D721Med (cell line): ENCODE measurements around the gene REXO2.

ENCODE experiments used
- DNase-seq: peaks from one replicate; pipeline ENCODE4 v3.0.0; 2011; ENCODE audit warnings: low spot score; ENCODE audit not compliant: insufficient read length
- FAIRE-seq: peaks from 2 replicates; lab custom pipeline; 2011; peaks lifted over from hg19 to GRCh38; lab: Jason Lieb, UNC
- TF ChIP-seq, protein P1 (sequence below): IDR thresholded peaks from 2 replicates; pipeline ENCODE4 v1.5.1; 2012; ENCODE audit warnings: mild to moderate bottlenecking, control low read depth; ENCODE audit not compliant: insufficient read depth; ENCODE audit errors: missing control alignments

The REXO2 gene

DNA sequence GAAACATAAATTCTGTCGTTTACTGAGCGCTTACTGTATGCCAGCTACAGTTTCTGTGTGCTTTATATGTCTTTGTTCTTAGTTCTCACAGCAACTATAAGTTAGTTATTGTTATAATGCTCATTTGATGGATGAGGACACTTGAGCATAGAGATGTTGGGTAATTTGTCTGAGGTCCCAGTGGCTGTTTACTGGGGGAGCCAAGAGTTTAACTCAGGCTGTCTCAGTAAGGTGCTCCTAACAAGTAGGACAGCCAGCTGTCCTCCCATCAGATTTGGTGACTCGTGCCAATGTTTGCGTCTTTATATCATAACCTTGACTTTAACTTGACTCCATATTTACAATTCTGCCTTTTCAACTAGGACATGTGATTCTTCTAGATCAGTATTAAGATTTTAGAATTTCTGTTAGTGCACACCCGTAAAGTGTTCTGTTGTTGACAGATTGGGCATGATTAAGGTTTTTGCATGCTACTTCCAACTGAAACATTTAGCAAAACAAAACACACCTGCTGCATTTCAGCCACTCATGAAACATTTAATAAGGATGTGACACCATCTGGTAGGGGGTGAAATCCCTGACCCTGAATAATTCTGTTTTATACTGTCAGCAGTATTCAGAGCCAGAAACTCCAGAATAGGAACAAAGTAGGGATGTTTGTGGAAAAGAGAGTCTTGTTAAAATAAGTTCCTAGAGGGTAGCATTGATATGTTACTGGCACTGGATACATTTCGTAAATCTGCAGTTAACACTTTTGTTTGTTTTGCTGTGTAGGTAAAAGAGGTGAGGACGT lies 1.9 kb downstream of the REXO2 start:
- TF ChIP-seq, protein P1, sequence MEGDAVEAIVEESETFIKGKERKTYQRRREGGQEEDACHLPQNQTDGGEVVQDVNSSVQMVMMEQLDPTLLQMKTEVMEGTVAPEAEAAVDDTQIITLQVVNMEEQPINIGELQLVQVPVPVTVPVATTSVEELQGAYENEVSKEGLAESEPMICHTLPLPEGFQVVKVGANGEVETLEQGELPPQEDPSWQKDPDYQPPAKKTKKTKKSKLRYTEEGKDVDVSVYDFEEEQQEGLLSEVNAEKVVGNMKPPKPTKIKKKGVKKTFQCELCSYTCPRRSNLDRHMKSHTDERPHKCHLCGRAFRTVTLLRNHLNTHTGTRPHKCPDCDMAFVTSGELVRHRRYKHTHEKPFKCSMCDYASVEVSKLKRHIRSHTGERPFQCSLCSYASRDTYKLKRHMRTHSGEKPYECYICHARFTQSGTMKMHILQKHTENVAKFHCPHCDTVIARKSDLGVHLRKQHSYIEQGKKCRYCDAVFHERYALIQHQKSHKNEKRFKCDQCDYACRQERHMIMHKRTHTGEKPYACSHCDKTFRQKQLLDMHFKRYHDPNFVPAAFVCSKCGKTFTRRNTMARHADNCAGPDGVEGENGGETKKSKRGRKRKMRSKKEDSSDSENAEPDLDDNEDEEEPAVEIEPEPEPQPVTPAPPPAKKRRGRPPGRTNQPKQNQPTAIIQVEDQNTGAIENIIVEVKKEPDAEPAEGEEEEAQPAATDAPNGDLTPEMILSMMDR: no peak
- no peak for DNase-seq
- FAIRE-seq: no peak

DNA sequence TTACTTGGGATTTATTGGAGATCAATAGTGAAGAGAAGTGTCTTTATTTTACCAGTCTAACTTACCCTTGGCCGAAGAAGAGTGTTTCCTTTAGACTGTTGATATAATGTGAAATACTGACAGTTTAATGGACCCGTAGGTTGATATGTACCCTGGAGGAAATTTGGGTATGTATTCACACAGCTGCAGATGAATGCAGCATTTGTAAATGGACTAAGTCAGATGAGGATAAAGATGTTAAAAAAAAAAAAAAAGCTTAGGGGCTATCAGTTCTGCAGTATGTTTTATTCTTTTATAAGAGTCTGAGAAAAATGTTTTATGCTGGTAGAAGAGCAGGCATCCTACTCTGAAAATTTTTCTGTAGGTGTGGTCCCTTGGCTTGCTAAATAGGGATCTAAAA lies 2.7 kb downstream of the REXO2 start:
- DNase-seq: no peak
- FAIRE-seq: no peak
- TF ChIP-seq, protein P1: no peak

DNA sequence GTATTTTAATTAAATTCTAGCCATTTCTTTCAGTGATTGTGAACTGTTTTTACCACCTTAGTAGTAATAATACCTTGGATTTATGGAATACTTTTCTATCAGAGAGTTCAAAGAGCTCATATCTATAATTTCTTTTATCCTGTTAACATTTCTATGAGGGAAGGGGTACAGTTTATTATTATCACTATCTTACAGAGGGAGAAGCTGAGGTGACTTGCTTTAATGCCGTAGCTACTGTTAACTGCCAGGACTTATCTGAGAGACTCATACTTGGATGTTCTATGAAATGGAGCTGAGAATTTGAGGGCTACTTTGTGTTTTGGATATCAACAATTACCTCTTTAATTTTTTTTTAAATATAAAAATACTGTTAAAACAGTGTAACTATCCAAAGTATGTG lies 3.3 kb downstream of the REXO2 start:
- TF ChIP-seq, protein P1: no peak
- DNase-seq (no peak), FAIRE-seq (no peak)

DNA sequence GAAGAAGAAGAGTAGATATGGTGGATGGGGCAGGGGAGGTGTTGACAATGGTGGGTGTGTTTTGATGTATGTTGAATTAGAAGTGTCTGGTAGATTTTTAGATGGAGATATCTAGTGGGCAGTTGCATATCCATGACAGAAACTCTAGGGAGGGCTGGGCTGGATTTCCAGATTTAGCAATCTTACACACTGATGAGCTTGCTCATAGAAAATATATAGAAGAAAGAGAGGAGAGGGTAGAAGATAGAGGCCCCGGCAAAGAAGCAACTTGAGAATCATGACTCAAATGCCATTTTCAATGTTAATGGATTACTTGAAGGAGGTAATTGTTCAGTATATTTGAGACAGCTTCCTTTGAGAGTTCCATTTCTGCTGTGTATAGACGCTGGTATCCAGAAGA lies 8.2 kb downstream of the REXO2 start:
- DNase-seq: no peak
- FAIRE-seq: no peak
- TF ChIP-seq, protein P1: no peak

DNA sequence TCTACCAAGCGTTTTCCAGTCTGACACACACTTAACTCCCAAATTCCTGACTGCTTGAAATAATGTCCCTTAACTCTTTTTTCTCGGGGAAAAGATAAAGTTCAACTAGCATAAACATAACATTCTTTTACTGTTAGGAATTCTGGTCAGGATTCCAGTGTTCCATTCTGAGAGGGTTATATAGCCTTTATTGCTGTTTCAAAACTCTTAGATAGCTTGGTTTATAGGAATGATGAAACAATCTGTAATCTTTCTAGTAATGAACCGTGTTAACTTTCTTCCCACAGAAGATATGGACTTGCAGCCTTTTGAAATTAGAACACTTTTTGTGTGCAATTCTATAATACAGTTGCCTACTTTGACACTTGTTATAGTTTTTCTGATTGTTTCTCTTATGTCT lies 8.6 kb downstream of the REXO2 start:
- no peak for DNase-seq
- TF ChIP-seq, protein P1: no peak
- FAIRE-seq: no peak

DNA sequence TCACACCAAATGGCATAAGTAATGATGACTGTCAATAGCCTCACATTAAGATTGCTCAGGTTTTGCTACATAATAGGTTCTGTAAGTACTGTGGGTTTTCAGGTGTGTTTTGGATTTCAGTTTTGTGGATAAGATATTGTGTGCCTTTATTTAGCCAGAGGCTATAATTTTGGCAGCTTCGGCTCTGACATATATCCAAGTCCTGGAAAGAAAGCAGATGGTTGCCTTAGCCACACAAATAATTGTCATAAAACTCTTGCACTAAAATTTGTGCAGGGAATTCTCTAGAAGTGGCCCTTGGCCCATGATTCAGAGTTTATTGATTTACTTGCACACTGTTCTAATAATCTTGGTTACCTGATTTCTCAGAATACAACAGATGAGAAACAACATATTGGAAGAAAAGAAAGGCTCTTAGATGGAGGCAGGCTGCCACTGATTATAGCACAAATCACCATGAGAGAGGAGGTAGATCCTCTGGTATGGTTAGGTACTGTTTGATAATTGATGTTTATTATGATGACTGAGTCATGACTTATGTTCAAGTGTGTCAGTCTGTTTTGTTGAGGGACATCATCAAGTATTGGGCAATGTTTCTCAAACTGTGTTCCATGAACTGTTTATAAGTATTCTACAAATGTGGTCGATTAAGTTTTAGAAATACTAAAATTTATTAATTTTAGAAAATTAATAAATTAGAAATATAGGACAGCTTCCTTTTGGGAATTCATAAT lies 9.6 kb downstream of the REXO2 start:
- no peak for FAIRE-seq
- DNase-seq: no peak
- TF ChIP-seq, protein P1: no peak

DNA sequence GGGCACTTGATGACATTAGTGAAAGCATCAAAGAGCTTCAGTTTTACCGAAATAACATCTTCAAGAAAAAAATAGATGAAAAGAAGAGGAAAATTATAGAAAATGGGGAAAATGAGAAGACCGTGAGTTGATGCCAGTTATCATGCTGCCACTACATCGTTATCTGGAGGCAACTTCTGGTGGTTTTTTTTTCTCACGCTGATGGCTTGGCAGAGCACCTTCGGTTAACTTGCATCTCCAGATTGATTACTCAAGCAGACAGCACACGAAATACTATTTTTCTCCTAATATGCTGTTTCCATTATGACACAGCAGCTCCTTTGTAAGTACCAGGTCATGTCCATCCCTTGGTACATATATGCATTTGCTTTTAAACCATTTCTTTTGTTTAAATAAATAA lies 10.6 kb downstream of the REXO2 start:
- TF ChIP-seq, protein P1: no peak
- no peak for DNase-seq
- no peak for FAIRE-seq
